ENCODE measurements around the gene EMSY.

EMSY gene

GRCh38 chr11:76408171-76408965, 36.5 kb upstream of the EMSY start:
- TF ChIP-seq CTCF (IDR thresholded peaks at IDR 0.05; ENCODE audit: control insufficient read depth, insufficient read depth, low read depth, low read length, missing control alignments) = no peak
- no peak for DNase-seq (ENCODE audit: low read depth)
- no peak overlapping the region for H3K4me3 ChIP-seq (ENCODE audit: control insufficient read depth, low read depth, low read length)

GRCh38 chr11:76410851-76411357, 33.9 kb upstream of the EMSY start:
- DNase-seq (ENCODE audit: low read depth) = no peak
- TF ChIP-seq CTCF (IDR thresholded peaks at IDR 0.05; ENCODE audit: control insufficient read depth, insufficient read depth, low read depth, low read length, missing control alignments) = no peak
- H3K4me3 ChIP-seq (ENCODE audit: control insufficient read depth, low read depth, low read length) = no peak overlapping the region

GRCh38 chr11:76415073-76415472, 29.7 kb upstream of the EMSY start:
- no peak for DNase-seq (ENCODE audit: low read depth)
- H3K4me3 ChIP-seq (ENCODE audit: control insufficient read depth, low read depth, low read length) = no peak overlapping the region
- no peak for TF ChIP-seq CTCF (IDR thresholded peaks at IDR 0.05; ENCODE audit: control insufficient read depth, insufficient read depth, low read depth, low read length, missing control alignments)

- TF ChIP-seq CTCF (IDR thresholded peaks at IDR 0.05; ENCODE audit: control insufficient read depth, insufficient read depth, low read depth, low read length, missing control alignments) = peak; percentile 21
- DNase-seq (ENCODE audit: low read depth) = no peak
- H3K4me3 ChIP-seq (ENCODE audit: control insufficient read depth, low read depth, low read length) = no peak overlapping the region
Measured at GRCh38 chr11:76419896-76420295, 24.9 kb upstream of the EMSY start.

GRCh38 chr11:76424379-76424778, 20.4 kb upstream of the EMSY start:
- DNase-seq (ENCODE audit: low read depth) = no peak
- TF ChIP-seq CTCF (IDR thresholded peaks at IDR 0.05; ENCODE audit: control insufficient read depth, insufficient read depth, low read depth, low read length, missing control alignments) = no peak

GRCh38 chr11:76424891-76425290, 19.9 kb upstream of the EMSY start:
- TF ChIP-seq CTCF (IDR thresholded peaks at IDR 0.05; ENCODE audit: control insufficient read depth, insufficient read depth, low read depth, low read length, missing control alignments) = no peak

More at GRCh38 chr11:76424379-76424778, 20.4 kb upstream of the EMSY start:
- no peak overlapping the region for H3K4me3 ChIP-seq (ENCODE audit: control insufficient read depth, low read depth, low read length)

More at GRCh38 chr11:76424891-76425290, 19.9 kb upstream of the EMSY start:
- H3K4me3 ChIP-seq (ENCODE audit: control insufficient read depth, low read depth, low read length) = no peak overlapping the region
- no peak for DNase-seq (ENCODE audit: low read depth)

Measured in AG09309 (cell line).